DMS114 treated with DMSO at 0.1 percent for 48 hours (cell line): ENCODE results near the gene PTGDS.

Source experiments
- DNase-seq: peaks from one replicate; lab custom pipeline; 2025; ENCODE audit not compliant: unreplicated experiment; lab: John Stamatoyannopoulos, UW

The PTGDS gene

GRCh38 chr9:136972335-136972734 is 5.0 kb upstream of the PTGDS start:
- DNase-seq, result no peak

DNA sequence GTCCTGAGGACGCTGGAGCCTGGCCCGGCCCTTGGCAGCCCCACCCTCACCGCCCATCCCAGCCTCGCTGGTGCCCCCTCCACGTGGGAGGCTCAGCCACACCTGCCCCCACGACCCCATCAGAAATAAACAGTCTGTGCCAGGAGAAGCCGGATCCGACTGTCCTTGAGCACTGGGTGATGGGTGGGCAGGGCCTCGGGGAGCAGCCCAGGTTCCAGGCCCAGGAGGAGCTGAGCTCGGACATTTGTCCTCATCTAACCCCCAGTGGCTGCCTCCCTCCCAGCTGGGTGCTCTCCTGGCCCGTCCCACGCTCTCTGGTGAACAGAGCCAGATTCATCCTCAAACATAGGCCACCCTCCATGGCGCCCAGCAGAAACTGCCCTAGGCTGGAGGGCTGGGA is 4.6 kb upstream of the PTGDS start:
- DNase-seq, result no peak

- DNase-seq, result no peak
Measured at GRCh38 chr9:136973618-136974617, 3.4 kb upstream of the PTGDS start.

GRCh38 chr9:136974817-136975535 is 2.3 kb upstream of the PTGDS start:
- no peak for DNase-seq

GRCh38 chr9:136975644-136976043 is 1.7 kb upstream of the PTGDS start:
- no peak for DNase-seq

DNA sequence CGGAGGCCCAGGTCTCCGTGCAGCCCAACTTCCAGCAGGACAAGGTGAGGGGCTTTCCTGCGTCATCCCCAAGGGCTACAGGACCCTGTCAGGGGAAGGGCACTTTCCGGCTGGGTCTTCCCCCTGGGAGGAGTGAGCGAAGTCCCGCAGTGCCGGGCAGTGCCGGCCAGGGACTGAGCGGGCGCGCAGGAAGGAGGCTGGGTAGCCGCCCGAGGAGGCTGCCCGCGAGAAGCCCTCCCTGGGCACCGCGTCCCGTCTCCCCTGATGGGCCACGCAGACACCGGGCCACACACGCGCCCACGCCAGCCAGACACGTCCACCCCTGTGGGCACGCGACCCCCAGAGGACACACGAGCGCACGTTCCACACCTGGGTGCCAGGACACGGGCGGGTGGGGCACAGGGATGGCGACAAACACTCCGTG is 357 bp downstream of the PTGDS start:
- no peak for DNase-seq

GRCh38 chr9:136978073-136978864 is 965 bp downstream of the PTGDS start:
- peak; percentile 47 for DNase-seq

- DNase-seq, result no peak
Measured at GRCh38 chr9:136978865-136979544, 1.7 kb downstream of the PTGDS start.

DNA sequence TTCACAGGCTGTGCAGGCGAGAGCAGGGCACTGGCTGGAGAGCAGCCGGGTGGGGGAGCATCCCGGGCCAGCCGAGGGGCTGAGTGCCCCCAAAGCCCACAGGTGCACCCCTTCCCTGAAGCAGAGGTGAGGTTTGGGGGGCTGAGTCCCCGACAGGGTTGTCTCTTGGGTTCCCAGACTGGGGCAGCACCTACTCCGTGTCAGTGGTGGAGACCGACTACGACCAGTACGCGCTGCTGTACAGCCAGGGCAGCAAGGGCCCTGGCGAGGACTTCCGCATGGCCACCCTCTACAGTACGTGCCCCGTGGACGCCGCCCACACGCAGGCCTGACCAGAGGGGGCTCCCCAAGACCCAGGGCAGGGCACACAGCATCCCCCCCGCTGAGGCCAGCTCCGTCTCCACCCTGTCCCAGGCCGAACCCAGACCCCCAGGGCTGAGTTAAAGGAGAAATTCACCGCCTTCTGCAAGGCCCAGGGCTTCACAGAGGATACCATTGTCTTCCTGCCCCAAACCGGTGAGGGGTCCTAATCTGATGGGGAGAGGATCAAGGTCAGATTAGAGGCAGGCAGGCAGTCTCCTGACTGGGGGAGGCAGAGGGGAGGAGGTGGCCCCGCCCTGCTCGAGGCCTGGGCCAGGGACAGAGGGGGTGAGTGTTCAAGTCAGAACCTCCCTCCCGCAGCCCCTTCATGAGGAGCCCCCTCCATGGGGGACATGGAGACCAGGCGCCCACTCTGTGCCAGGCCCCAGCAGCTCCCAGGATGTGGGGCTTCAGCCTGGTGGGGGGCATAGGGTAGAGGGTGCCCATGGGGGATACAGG is 2.7 kb downstream of the PTGDS start:
- DNase-seq, result no peak

GRCh38 chr9:136980669-136981478 is 3.6 kb downstream of the PTGDS start:
- no peak for DNase-seq

DNA sequence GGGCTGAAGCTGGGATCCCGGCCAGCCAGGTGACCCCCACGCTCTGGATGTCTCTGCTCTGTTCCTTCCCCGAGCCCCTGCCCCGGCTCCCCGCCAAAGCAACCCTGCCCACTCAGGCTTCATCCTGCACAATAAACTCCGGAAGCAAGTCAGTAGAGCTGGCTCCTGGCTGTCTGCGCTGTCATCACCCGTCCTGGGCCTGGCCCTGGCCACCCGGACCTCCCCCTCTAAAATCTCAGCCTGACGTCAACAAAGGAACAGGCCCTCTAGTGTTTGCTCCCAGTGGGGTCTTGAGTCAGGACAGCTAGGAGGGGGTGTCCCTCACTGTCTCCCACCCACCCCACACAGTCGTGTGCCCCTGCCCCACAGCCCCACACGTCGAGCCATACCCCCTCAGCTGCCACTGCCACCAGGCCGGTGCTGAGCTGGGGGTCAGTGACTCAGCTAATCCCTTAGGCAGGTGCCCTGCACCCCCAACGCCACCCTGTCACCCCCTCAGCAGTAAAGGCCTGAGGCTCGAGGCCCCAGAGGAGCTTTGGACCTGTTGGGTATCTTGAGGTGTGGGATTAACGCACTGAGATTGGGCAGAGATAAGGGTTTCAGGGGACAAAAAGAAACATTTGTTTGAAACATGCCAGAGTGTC is 4.4 kb downstream of the PTGDS start:
- DNase-seq, result no peak

DNA sequence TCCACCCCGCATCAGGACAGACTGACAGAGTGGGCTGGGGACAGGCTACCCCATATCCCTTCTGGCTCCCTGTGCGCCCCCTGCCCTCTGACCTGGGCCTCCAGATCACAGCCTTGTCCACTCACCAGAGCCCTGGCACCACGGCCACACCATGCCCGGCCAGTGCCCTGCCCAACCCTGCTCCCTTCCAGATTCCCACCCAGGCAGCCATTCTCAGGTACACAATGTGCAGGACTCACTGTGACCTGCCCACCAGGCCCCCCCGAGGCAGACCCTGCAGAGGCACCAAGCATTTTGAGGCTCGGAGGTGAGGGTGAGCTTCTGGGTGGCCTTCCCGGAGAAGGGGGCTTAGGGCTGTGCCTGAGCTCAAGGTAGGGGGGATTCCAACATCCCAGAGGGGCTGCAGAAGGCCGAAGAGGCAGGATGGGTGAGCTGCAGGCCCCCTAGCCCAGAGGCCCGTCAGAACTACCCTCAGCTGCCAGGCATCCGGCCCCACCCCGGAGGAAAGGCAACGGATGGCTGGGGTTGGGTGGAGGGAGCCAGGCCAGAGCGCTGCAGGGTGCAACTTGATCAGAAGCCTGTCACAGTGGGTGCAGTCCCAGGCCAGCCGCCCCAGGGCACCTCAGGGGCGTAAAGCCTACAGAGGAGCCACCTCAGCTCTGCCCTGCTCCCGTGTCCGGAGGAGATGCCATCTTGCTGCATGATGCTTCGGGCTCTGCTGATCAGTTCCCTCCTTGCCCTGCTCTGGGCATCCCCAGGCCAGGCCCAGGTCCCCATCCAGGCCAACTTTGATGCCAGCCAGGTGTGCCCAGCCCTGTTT is 5.1 kb downstream of the PTGDS start, which contains the start of gene LCNL1:
Gene LCNL1 (plus strand): TSS at position 762 of the 820 bp plus-strand sequence. CDS start 594 bp downstream, outside the sequence.
- no peak for DNase-seq

DNA sequence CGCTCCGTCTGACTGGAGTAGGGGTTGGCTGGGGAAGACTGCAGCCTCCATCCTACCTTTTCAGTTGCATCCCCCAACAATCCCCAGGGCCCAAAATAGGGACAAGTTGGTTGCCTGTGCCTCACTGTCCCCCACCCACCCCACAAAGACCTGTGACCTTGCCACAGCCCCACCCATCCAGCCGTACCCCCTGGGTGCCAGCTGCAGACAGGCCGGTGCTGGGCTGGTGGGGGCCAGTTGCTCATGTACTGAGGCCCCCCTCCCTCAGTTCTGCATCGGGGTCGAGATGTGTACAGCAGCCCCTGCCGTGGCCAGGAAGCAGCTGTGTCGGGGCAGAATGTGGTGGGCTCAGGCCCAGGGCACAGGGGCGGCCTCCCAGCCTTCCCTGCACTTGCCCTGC is 5.9 kb downstream of the PTGDS start:
- DNase-seq, result no peak

- DNase-seq, result no peak
Measured at GRCh38 chr9:136983656-136984314, 6.5 kb downstream of the PTGDS start.

DNA sequence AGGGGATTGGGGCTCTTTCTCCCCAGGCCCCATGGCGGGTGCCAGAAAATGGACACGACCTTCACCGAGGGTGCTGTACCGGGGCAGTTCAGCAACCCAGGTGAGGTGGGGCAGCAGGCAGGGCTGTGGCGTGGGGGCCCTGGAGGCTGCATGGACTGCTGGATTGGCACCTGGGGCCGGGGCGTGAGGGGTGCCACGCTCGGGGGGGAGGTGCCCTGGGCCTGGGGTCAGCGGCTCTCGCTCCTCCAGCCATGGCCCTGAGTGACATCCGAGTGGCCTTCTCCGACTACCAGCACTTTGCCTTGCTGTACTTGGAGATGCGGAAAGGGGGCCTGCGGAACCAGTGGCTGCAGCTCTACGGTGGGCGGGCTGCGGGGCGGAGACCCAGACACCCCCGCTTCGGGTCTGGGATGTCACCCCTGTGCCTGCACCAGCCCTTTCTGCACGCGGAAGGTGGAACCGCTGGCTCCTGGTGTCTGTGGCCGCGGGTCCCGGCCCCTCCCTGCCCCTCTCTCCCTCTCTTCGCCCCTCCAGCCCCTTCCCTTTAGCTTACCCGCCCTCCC is 7.2 kb downstream of the PTGDS start:
- DNase-seq, result no peak

DNA sequence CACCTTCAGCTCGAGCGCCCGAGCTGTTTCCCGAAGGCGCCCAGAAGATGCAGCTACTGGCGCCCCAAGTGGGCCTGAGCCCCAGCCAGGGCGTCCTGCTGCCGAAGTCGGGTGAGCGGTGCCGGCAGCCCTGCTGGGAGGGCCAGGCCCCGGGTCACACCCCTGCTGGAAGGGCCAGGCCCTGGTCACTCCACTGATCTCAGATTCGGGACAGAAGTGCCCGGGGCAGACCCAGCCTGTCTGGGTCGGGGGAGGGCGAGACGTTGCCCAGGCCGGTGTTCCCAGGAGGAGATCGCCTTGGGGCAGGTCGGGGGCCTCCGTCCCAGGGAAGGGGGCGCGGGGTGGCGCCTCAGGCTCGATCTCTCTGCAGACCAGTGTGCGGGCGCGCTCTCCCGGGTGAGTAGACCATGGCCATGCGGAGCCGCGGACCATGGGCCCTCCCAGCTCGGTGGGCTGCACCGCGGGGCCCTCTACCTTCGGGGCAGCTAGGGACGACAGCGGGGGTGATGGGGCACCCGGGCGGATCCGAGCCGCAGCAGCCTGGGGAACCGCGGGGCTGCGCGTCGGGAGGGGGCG is 7.8 kb downstream of the PTGDS start:
- no peak for DNase-seq
